GM11168 (cell line): ENCODE measurements around the gene VSIR.

Experiments used
- in situ Hi-C: fragments of 300-500 bp; cut with MboI; formaldehyde crosslinking; loops from one replicate; pipeline ENCODE4 v1.12.0; 2022; ENCODE audit warnings: low sequenced_read_pairs; ENCODE audit not compliant: unreplicated experiment

VSIR gene

DNA sequence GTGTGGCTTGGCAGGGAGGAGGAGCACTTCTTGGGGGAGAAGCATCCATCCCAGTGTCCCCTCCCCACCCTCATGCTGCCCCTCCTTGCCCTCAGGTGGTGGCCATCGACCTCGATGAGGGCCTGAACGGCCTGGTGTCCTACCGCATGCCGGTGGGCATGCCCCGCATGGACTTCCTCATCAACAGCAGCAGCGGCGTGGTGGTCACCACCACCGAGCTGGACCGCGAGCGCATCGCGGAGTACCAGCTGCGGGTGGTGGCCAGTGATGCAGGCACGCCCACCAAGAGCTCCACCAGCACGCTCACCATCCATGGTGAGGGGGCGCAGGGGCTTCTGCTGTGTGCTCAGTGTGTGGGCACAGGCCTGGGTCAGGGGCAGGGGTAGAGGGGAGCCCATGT, 68.5 kb downstream of the VSIR start:
- in situ Hi-C loops: loop anchor here (5.0 kb wide), 1 partner anchor 393 kb away; no protein-coding TSS in a partner anchor

DNA sequence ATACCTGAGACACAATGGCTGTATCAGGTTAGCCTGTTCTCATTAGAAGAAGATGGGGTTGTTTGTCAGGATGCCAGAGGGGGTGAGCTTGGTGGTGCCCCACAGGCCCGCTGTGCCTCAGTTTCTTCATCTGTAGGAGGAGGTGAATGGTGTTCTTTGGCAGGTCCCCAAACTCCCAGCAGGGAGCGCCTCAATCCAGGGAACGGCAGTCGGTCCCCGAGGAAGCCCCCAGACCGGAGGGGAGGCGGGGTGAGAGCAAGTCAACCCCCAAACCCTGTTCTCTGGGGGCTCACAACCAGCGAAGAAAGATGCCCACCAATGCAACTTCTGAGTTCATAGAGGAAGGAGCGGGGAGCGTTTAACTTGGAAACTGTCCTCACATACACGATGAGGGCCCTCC, 69.7 kb downstream of the VSIR start:
- in situ Hi-C loops: loop anchor here (5.0 kb wide), 1 partner anchor 391 kb away; no protein-coding TSS in a partner anchor

DNA sequence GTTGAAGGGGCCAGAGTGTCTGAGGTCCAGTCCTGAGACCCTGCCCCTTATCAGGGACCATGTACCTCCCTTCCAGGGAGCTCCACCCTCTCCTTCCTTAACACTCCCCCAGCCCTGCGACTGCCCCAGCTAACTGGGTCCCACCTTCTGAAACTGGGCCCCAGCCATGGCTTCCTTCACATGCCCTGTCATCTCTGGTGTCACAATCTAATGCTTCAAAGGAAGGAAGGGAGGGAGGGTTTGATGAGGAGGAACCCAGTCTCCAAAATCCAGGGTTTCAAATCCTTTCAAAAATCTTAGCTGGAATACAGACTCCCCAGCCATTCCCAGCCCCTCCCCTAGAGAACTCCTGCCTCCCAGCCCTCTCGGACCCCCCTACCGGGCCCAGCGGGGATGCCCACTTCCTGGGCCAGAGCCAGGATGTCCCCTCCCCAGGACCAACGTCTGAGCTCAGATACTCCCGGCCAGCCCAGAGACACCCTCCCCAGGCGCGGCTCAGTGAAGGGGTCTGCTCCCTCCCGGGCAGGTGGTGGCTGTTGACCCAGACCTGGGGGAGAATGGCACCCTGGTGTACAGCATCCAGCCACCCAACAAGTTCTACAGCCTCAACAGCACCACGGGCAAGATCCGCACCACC, 71.7 kb downstream of the VSIR start:
- in situ Hi-C loops: loop anchor here (5.0 kb wide), 1 partner anchor 389 kb away; no protein-coding TSS in a partner anchor

DNA sequence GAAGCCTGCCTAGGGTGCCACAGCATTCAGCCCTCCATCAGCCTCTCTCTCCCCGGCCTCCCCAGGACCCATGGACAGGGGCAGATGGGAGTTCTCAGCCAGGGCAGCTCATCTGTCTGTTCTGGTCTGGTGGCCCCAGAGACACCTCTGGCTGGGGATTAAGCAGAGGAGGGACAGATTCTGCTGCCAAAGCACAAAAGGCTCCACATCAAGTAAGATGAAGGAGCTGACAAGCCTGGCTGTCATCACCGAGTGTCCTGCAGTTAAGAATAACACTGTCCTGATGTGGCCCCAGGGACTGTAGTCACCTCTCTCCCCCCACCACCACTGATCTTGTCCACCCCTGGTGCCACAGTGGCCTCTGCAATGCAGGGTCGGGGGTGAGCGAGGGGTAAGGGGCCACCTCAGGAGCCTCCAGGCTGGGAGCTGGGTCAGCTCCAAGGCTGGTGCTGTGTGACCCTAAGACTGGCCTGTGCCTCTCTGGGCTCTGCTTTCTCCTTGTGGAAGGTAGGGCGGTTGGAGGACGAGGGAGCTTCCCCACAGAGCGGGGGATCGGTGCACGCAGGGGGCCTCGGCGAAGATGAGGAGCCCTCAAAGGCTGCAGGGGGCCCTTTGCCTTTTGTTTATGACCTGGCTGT, 72.5 kb downstream of the VSIR start:
- in situ Hi-C loops: loop anchor here (5.0 kb wide), 1 partner anchor 389 kb away; no protein-coding TSS in a partner anchor

DNA sequence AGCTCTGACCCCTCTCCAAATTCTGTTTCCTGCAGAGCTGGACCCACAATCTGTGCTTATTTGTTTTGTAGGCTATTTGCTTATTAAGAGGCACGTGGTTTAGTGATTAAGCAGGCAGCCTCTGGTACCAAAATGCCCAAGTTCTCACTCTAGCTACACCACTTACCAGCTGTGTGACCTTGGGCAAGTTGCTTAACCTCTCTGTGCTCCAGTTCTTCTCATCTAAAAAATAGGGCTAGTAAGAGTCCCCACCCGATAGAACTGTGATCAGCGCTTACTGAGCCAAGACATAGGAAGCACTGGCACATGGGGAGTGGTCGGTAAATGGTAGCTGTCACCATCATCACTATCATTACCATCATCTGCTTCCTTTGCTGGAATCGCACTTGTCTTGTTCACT, 74.6 kb downstream of the VSIR start:
- in situ Hi-C loops: no loop called here

DNA sequence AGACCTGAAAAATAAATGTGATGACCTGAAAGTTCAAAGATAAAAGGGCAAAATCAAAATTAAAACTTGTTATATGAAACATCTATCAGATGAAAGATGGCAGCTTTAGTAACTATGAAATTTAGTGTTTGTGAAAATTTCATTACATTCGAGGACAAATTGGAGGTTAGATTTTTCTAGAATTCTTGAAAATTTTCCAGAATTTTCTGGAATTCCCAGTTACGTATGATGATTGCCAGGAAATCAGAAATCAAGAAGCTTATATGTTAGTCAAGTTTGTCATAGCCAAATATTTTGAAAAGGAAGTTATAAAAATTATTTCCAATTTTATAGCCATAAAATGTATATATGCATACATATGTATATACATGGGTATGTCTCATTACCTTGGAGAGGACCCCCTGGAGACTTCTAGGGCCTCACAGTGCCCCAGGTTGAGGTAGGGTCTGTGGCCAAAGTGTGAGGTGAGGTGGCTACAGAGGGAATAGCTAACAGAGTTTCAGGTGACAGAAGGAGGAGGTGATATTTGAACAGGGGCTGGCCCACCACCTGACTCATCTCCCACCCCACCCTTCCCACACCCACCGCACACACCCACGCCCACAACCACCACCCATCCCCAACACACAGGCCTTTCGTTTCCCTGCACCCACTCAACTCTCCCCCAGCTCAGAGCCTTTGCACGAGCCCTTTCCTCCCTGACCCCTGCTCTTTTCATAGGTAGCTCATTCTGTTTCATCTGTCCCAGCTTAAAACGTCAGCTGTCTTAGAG, 75.2 kb downstream of the VSIR start:
- in situ Hi-C loops: no loop called here
